Kidney epithelial cell (primary cell): ENCODE data around the gene RPP38. TPM values are rescaled to one million over a fixed set of nuclear protein-coding genes. Genes with fewer than 3 reads are reported as not detected.

Experiments used
- DNase-seq: peaks from one replicate; pipeline ENCODE4 v3.0.0-alpha.2; 2010; ENCODE audit warnings: low read depth
- H3K27me3 ChIP-seq: 2 replicates; pipeline ENCODE4 v1.6.0; 2011; ENCODE audit warnings: low read length; ENCODE audit not compliant: control insufficient read depth, insufficient read depth
- H3K36me3 ChIP-seq: 2 replicates; pipeline ENCODE4 v1.5.1; 2011; ENCODE audit warnings: low read length; ENCODE audit not compliant: control insufficient read depth, insufficient read depth
- H3K4me3 ChIP-seq: 2 replicates; pipeline ENCODE4 v1.5.1; 2011; ENCODE audit warnings: low read depth, mild to moderate bottlenecking, control low read depth, low read length
- CTCF ChIP-seq: IDR thresholded peaks from 2 replicates; pipeline ENCODE4 v1.5.1; 2011; ENCODE audit warnings: mild to moderate bottlenecking, moderate library complexity, low read length, control low read depth, inconsistent platforms; ENCODE audit not compliant: insufficient read depth, poor library complexity, severe bottlenecking
- total RNA-seq: library from RNA; depleted of rRNA; stranded (reverse); fragments of >200 nt; gene quantifications from 2 replicates; pipeline ENCODE4 v1.2.3, GENCODE V29; 2015

Gene RPP38
- total RNA-seq, 1 donor from 2014 or later, result 23.5 TPM

- Histone ChIP-seq H3K27me3 (no peaks in the 10 kb centered on the region), H3K36me3 (no peaks in the 10 kb centered on the region), H3K4me3 (no peak overlapping the region)
- no peak for DNase-seq
- no peak for TF ChIP-seq CTCF
Observed at GRCh38 chr10:15123749-15124184, 26.6 kb downstream of the RPP38 start.

GRCh38 chr10:15124190-15124589 lies 27.0 kb downstream of the RPP38 start:
- no peaks in the 10 kb centered on the region for H3K36me3 ChIP-seq
- H3K27me3 ChIP-seq, result no peaks in the 10 kb centered on the region
- DNase-seq, result no peak
- no peak overlapping the region for H3K4me3 ChIP-seq
- TF ChIP-seq CTCF, result no peak

GRCh38 chr10:15124908-15125307 lies 27.8 kb downstream of the RPP38 start:
- Histone ChIP-seq H3K36me3 (no peaks in the 10 kb centered on the region), H3K4me3 (no peak overlapping the region), H3K27me3 (no peaks in the 10 kb centered on the region)
- TF ChIP-seq CTCF, result no peak
- no peak for DNase-seq

- no peak for TF ChIP-seq CTCF
- H3K36me3 ChIP-seq, result no peaks in the 10 kb centered on the region
- DNase-seq, result no peak
- H3K4me3 ChIP-seq, result no peak overlapping the region
- H3K27me3 ChIP-seq, result no peaks in the 10 kb centered on the region
Observed at GRCh38 chr10:15131330-15131729, 34.2 kb downstream of the RPP38 start.

GRCh38 chr10:15136129-15137035 lies 39.2 kb downstream of the RPP38 start:
- no peak overlapping the region for H3K4me3 ChIP-seq
- no peaks in the 10 kb centered on the region for H3K27me3 ChIP-seq
- no peaks in the 10 kb centered on the region for H3K36me3 ChIP-seq
- no peak for DNase-seq
- no peak for TF ChIP-seq CTCF

- no peak for DNase-seq
- no peaks in the 10 kb centered on the region for H3K36me3 ChIP-seq
- TF ChIP-seq CTCF, result no peak
- H3K4me3 ChIP-seq, result no peak overlapping the region
- no peaks in the 10 kb centered on the region for H3K27me3 ChIP-seq
Observed at GRCh38 chr10:15137036-15137359, 39.8 kb downstream of the RPP38 start.
